Brain pericyte (primary cell): ENCODE data around the gene PRSS50.

Experiments used
- DNase-seq: peaks from one replicate; pipeline ENCODE4 v3.0.0-alpha.2; 2012; ENCODE audit warnings: low read depth, low spot score

Gene PRSS50

GRCh38 chr3:46692566-46692990 is 25.1 kb downstream of the PRSS50 start:
- no peak for DNase-seq

GRCh38 chr3:46690798-46691197 is 26.9 kb downstream of the PRSS50 start:
- no peak for DNase-seq

GRCh38 chr3:46685446-46685845 is 32.2 kb downstream of the PRSS50 start:
- no peak for DNase-seq

- no peak for DNase-seq
These were observed 32.8 kb downstream of the PRSS50 start for GRCh38 chr3:46684891-46685290.

- no peak for DNase-seq
These were observed 34.7 kb downstream of the PRSS50 start for GRCh38 chr3:46682974-46683373.

- DNase-seq: no peak
These were observed 35.7 kb downstream of the PRSS50 start for GRCh38 chr3:46681856-46682540.

- no peak for DNase-seq
These were observed 36.3 kb downstream of the PRSS50 start for GRCh38 chr3:46681387-46681786.

GRCh38 chr3:46680298-46680826 is 37.3 kb downstream of the PRSS50 start:
- DNase-seq: no peak

- DNase-seq: no peak
These were observed 38.0 kb downstream of the PRSS50 start for GRCh38 chr3:46679681-46680080.

GRCh38 chr3:46678280-46678679 is 39.4 kb downstream of the PRSS50 start:
- DNase-seq: no peak

GRCh38 chr3:46677411-46677726 is 40.3 kb downstream of the PRSS50 start:
- no peak for DNase-seq

- DNase-seq: no peak
These were observed 40.9 kb downstream of the PRSS50 start for GRCh38 chr3:46676601-46677410.

GRCh38 chr3:46675843-46676567 is 41.7 kb downstream of the PRSS50 start:
- no peak for DNase-seq

GRCh38 chr3:46675426-46675825 is 42.2 kb downstream of the PRSS50 start:
- no peak for DNase-seq

GRCh38 chr3:46674031-46674845 is 43.4 kb downstream of the PRSS50 start:
- DNase-seq: no peak

- no peak for DNase-seq
These were observed 44.3 kb downstream of the PRSS50 start for GRCh38 chr3:46673151-46674030.

GRCh38 chr3:46672349-46672695 is 45.3 kb downstream of the PRSS50 start:
- no peak for DNase-seq

GRCh38 chr3:46671541-46672348 is 45.9 kb downstream of the PRSS50 start:
- no peak for DNase-seq

- DNase-seq: no peak
These were observed 46.7 kb downstream of the PRSS50 start for GRCh38 chr3:46670891-46671427.
